ENCODE data around the gene SLAMF6.

The SLAMF6 gene

DNA sequence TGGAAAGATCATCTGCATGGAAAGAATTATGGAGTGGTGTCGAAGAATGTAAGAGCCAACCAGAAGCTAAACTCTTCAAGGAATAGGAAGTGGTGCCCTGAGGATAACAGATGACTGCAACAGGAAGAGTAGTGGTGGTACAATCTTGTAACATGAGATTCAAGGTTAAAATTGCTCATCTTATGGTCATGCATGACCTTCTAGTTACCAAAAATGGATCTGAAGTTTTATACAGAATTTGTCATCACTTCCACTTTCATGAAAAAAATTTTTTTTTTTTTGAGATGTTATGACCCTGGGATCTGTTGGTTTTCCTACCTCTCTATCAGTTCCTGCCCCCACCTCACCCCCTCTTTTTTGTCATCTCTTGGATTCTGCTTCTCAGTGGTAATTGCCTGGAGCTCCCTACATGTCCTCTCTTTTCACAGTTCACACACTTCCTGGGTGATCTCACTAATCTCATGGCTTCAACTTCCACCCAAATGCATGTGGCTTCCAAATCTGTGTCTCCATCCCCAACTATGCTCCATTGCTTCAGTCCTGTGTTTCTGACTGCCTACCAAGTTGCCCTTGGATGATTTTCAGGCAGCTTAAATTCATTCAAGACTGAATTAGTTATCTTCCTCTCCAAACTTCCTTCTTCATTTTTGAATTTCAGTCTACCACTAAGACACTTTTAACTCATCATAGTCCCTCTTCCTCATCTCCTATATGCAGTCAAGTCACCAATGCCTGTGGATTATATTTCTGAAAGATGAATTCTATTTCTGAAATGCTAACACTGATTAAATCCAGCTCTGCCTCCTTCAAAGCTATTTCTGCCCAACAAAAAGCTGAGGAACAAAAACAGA, 48.4 kb downstream of the SLAMF6 start:
- DNase-seq (ENCODE audit: insufficient read length) (no peak), FAIRE-seq (peak; percentile 95)
- TF ChIP-seq TAF1 (IDR thresholded peaks at IDR 0.05; ENCODE audit: borderline replicate concordance, low read depth, low read length) (no peak), POLR2A (IDR thresholded peaks at IDR 0.05; ENCODE audit: low read depth, low read length) (no peak), POLR2AphosphoS5 (IDR thresholded peaks at IDR 0.05; ENCODE audit: low read depth, low read length) (no peak)

- FAIRE-seq (peak; percentile 76), DNase-seq (ENCODE audit: insufficient read length) (no peak)
- TF ChIP-seq POLR2A (IDR thresholded peaks at IDR 0.05; ENCODE audit: low read depth, low read length) (no peak), POLR2AphosphoS5 (IDR thresholded peaks at IDR 0.05; ENCODE audit: low read depth, low read length) (no peak)
These were observed 50.9 kb downstream of the SLAMF6 start for GRCh38 chr1:160472112-160472511.

DNA sequence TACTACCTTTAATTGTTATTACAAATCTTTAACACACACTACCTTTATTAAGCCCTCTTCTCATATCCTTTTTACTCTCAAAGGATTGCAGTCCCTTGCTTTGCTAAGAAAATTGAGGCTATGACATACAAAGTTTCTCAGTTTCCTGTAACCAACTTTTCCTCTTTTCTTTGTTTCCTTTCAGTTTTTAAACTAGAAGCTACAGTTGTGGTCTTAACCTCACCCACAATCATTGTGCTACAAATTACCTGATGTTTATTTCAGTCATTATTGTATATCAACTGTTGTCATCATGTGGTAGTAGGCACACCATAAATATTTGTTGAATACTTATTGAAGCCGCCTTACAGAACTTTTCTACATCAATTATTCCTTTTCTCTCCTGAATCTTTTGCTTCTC, 51.8 kb downstream of the SLAMF6 start:
- DNase-seq (ENCODE audit: insufficient read length) (no peak), FAIRE-seq (peak; percentile 92)
- no peak for TF ChIP-seq TAF1 (IDR thresholded peaks at IDR 0.05; ENCODE audit: borderline replicate concordance, low read depth, low read length)
- TF ChIP-seq POLR2A (IDR thresholded peaks at IDR 0.05; ENCODE audit: low read depth, low read length), result no peak
- no peak for TF ChIP-seq POLR2AphosphoS5 (IDR thresholded peaks at IDR 0.05; ENCODE audit: low read depth, low read length)

DNA sequence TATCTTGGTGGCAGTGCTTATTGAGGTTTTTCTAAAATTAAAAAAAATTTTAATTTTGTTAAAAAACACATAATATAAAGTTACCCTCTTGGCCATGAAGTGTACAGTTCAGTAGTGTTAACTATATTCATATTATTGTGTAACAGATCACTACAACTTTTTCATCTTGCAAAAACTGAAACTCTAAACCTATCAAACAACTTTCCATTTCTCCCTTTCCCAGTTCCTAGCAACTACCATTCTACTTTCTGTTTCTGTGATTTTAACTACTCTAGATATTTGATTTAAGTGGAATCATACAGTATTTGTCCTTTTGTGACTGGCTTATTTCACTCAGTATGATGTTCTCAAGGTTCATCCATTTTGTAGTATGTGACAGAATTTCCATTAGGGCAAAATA, 55.5 kb downstream of the SLAMF6 start:
- TF ChIP-seq POLR2AphosphoS5 (IDR thresholded peaks at IDR 0.05; ENCODE audit: low read depth, low read length), result no peak
- no peak for TF ChIP-seq TAF1 (IDR thresholded peaks at IDR 0.05; ENCODE audit: borderline replicate concordance, low read depth, low read length)
- TF ChIP-seq POLR2A (IDR thresholded peaks at IDR 0.05; ENCODE audit: low read depth, low read length), result no peak
- no peak for FAIRE-seq

GRCh38 chr1:160466961-160467360, 56.1 kb downstream of the SLAMF6 start:
- TF ChIP-seq POLR2AphosphoS5 (IDR thresholded peaks at IDR 0.05; ENCODE audit: low read depth, low read length) (no peak), POLR2A (IDR thresholded peaks at IDR 0.05; ENCODE audit: low read depth, low read length) (no peak), TAF1 (IDR thresholded peaks at IDR 0.05; ENCODE audit: borderline replicate concordance, low read depth, low read length) (no peak)
- no peak for FAIRE-seq
- DNase-seq (ENCODE audit: insufficient read length), result no peak

More for the DNA sequence above, 55.5 kb downstream of the SLAMF6 start:
- DNase-seq (ENCODE audit: insufficient read length), result no peak

GRCh38 chr1:160465123-160465522, 57.9 kb downstream of the SLAMF6 start:
- no peak for DNase-seq (ENCODE audit: insufficient read length)
- peak; percentile 82 for FAIRE-seq
- no peak for TF ChIP-seq TAF1 (IDR thresholded peaks at IDR 0.05; ENCODE audit: borderline replicate concordance, low read depth, low read length)

DNA sequence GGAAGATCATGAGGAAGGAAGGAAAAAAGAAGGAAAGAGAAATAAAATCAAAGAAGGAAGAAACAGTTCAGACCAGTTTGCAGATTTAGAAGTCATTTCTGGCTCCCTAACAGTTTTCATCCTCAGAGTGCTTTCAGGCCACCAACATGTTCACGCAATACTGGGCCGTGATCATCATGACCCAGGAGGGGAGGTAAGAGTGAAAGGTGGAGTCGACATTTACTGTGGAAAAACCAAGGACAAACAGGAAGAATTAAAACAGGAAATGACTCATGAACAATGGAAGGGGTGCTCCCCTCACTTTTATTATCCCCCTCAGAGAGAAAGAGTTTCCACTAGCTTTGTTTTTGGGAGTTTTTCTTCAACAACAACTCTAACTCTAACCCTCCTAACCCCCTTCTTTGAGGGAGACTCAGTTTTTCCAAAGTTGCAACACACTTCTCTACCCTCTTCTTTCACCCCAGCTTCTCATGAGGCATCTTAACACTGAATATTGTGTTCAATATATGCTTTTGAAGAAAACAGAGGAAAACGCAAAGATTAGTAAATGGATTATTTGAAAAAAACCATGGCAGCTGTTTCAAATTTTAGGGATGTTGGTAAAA, 62.3 kb downstream of the SLAMF6 start:
- TF ChIP-seq POLR2A (IDR thresholded peaks at IDR 0.05; ENCODE audit: low read depth, low read length) (no peak), POLR2AphosphoS5 (IDR thresholded peaks at IDR 0.05; ENCODE audit: low read depth, low read length) (no peak), TAF1 (IDR thresholded peaks at IDR 0.05; ENCODE audit: borderline replicate concordance, low read depth, low read length) (no peak)
- DNase-seq (ENCODE audit: insufficient read length) (no peak), FAIRE-seq (no peak)

GRCh38 chr1:160460214-160460642, 62.8 kb downstream of the SLAMF6 start:
- TF ChIP-seq POLR2A (IDR thresholded peaks at IDR 0.05; ENCODE audit: low read depth, low read length), result peak; percentile 42; the same call in 1 of the 2 replicates
- TF ChIP-seq POLR2AphosphoS5 (IDR thresholded peaks at IDR 0.05; ENCODE audit: low read depth, low read length), result no peak
- peak; percentile 94 for FAIRE-seq
- no peak for DNase-seq (ENCODE audit: insufficient read length)

DNA sequence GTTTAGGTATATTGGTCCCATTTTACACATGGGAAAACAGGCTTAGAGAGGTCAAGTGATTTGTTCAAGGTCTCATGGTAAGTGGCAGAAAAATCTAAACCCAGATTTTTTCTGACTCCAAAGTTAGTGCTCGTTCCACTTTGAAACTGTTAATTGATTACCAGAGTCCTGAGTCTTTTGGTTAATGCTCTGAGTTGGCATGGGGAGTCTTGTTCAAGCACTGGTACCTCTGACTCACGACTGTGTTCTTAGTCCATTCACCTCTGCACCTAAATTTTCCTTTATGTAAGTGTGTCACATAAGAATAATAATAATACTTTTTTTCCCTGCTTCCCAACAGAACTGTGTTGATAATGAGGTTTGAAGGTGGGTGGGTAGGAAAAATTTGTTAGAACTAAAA, 63.4 kb downstream of the SLAMF6 start:
- FAIRE-seq (peak; percentile 53), DNase-seq (ENCODE audit: insufficient read length) (no peak)
- TF ChIP-seq POLR2A (IDR thresholded peaks at IDR 0.05; ENCODE audit: low read depth, low read length), result no peak
- TF ChIP-seq POLR2AphosphoS5 (IDR thresholded peaks at IDR 0.05; ENCODE audit: low read depth, low read length), result no peak
- no peak for TF ChIP-seq TAF1 (IDR thresholded peaks at IDR 0.05; ENCODE audit: borderline replicate concordance, low read depth, low read length)

- DNase-seq (ENCODE audit: insufficient read length) (no peak), FAIRE-seq (no peak)
- TF ChIP-seq POLR2AphosphoS5 (IDR thresholded peaks at IDR 0.05; ENCODE audit: low read depth, low read length) (no peak), POLR2A (IDR thresholded peaks at IDR 0.05; ENCODE audit: low read depth, low read length) (no peak), TAF1 (IDR thresholded peaks at IDR 0.05; ENCODE audit: borderline replicate concordance, low read depth, low read length) (no peak)
These were observed 64.0 kb downstream of the SLAMF6 start for GRCh38 chr1:160459056-160459455.

GRCh38 chr1:160455153-160455517, 67.9 kb downstream of the SLAMF6 start:
- FAIRE-seq, result peak; percentile 90
- DNase-seq (ENCODE audit: insufficient read length), result no peak
- TF ChIP-seq POLR2AphosphoS5 (IDR thresholded peaks at IDR 0.05; ENCODE audit: low read depth, low read length), result 0 out of 2 replicates have a peak, but pooled peaks have one; percentile 16
- no peak for TF ChIP-seq POLR2A (IDR thresholded peaks at IDR 0.05; ENCODE audit: low read depth, low read length)

Measured in GM12892 (cell line).